ENCODE data around the gene PIK3R4.

PIK3R4 gene

DNA sequence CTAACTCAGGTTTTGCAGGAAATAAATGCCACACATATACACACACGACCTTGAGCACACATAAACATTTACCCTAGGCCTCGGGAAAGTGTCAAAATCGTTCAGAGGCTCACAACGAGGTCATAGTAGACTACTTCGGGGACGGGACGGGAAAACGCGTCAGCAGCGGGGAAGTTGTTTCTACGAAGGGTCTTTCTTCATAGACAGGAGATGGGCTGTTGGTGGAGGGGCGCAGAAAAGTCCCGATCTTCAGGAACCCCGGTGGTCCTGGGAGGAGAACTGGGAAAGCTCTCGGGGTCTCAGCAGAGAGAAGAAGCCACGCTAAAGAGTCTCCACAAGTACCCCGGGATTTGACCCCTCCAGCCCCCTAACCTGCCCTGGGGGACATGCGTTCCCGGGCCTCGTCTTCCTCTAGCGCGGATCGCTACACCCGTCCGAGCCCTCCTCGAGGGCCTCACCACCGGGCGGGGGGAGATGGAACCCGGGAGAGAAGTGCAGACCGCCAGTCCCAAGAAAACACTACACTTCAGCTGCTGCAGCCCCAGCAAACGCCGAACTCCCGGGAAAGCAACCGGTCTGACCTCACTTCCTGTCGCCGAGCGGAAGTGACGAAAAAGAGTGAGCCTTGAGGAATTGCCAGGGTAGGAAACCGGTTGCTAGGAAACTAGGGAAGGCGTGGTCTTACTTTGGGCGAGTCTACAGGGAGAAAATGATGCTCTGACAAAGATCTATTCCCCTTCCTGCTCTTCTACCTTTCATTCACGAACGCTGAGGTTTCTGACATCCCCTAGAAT, at the start of gene PIK3R4:
Gene PIK3R4, minus strand, starts transcription at position 584 of the 794 bp plus-strand sequence. CDS start 1,611 bp downstream, outside the sequence.
- TF ChIP-seq, protein P1, sequence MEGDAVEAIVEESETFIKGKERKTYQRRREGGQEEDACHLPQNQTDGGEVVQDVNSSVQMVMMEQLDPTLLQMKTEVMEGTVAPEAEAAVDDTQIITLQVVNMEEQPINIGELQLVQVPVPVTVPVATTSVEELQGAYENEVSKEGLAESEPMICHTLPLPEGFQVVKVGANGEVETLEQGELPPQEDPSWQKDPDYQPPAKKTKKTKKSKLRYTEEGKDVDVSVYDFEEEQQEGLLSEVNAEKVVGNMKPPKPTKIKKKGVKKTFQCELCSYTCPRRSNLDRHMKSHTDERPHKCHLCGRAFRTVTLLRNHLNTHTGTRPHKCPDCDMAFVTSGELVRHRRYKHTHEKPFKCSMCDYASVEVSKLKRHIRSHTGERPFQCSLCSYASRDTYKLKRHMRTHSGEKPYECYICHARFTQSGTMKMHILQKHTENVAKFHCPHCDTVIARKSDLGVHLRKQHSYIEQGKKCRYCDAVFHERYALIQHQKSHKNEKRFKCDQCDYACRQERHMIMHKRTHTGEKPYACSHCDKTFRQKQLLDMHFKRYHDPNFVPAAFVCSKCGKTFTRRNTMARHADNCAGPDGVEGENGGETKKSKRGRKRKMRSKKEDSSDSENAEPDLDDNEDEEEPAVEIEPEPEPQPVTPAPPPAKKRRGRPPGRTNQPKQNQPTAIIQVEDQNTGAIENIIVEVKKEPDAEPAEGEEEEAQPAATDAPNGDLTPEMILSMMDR (IDR thresholded peaks at IDR 0.05), result no peak

DNA sequence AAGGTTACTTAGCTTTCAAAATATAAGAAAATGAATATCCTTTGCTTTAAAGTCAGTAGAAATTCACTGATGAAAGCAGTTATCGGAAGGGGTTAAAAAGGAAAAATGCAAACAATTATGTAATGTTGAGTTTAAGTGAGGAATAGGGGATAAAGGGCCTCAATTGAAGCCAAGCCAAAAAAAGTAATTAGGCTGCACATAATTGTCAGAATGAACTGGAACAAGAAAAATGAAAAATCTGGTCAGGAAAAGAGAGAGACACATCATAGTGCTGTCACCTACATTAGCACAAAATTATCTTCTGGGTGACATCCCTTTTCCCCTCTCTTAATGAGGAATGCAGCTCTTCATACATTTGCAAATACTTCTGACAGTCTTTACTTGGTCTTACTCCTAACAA, 48.8 kb upstream of the PIK3R4 start:
- TF ChIP-seq, protein P1 (IDR thresholded peaks at IDR 0.05), result no peak

GRCh38 chr3:130792246-130792645, 45.6 kb upstream of the PIK3R4 start:
- TF ChIP-seq, protein P1 (IDR thresholded peaks at IDR 0.05), result no peak

DNA sequence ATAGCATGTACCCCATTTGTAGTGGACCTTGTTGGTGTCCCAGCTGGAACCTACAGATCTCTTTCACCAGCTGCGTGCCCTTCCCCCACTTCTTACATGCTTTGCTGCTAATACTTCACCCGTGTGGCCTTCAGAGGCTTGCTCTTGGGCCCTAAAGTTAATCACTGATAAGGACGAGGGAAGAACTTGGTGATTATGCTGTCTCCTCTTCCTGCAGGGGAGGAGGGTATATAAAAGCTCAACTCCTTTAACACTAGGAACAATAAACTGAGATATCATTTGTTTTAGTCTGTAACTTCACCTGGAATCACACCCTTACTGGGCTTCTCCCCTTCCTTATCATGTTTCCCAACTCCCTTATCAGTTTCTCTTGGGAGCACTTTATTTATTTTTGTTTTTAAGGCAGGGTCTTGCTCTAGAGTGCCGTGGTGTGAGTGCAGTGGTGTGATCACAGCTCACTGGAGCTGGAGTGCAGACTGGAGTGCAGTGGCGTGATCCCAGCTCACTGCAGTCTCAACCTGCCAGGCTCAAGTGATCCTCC, 43.2 kb upstream of the PIK3R4 start:
- TF ChIP-seq, protein P1 (IDR thresholded peaks at IDR 0.05), result no peak

GRCh38 chr3:130787422-130788068, 40.9 kb upstream of the PIK3R4 start:
- TF ChIP-seq, protein P1 (IDR thresholded peaks at IDR 0.05), result no peak

- TF ChIP-seq, protein P1 (IDR thresholded peaks at IDR 0.05), result no peak
Observed at GRCh38 chr3:130786306-130786705, 39.7 kb upstream of the PIK3R4 start.

DNA sequence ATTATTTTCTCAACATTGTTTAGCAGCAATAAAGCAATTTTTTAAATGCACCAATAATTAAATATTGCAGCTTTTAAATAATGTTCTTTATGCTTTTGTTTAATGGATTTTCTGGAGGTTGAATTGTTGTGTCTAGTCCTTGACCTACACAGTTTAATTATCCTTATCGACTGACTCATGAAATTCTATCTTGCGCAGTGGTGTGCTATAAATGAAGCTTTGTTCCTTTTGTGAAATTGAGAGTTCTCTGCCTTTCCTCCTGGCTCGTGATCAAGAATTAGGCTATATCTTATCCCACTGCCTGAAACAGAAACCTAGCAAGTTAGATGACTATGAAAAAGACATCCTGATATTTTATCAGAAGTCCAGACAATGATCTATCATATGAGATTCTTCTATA, 37.0 kb upstream of the PIK3R4 start:
- TF ChIP-seq, protein P1 (IDR thresholded peaks at IDR 0.05), result no peak

Measured in LNCAP (cell line).